HUES64 (cell line): Measurements from ENCODE around the gene BAG5.

ENCODE experiments used
- H3K27ac ChIP-seq: 2 replicates; pipeline ENCODE4 v1.7.0; 2013; ENCODE audit warnings: low read depth, low read length, inconsistent platforms
- H3K27me3 ChIP-seq: 2 replicates; pipeline ENCODE4 v1.6.1; 2013; ENCODE audit warnings: mild to moderate bottlenecking, low read length; ENCODE audit not compliant: insufficient read depth
- H3K36me3 ChIP-seq: 2 replicates; pipeline ENCODE4 v1.6.1; 2013; ENCODE audit warnings: mild to moderate bottlenecking, low read length; ENCODE audit not compliant: insufficient read depth
- H3K4me1 ChIP-seq: 2 replicates; pipeline ENCODE4 v1.6.1; 2013; ENCODE audit warnings: mild to moderate bottlenecking, low read length, moderate library complexity; ENCODE audit not compliant: insufficient read depth
- H3K4me3 ChIP-seq: 2 replicates; pipeline ENCODE4 v1.5.1; 2013; ENCODE audit warnings: mild to moderate bottlenecking, low read length, moderate library complexity
- H3K9ac ChIP-seq: 2 replicates; pipeline ENCODE4 v1.6.1; 2013; ENCODE audit warnings: mild to moderate bottlenecking, low read depth, low read length
- H3K9me3 ChIP-seq: 2 replicates; pipeline ENCODE4 v1.6.1; 2013; ENCODE audit warnings: low read depth, low read length; ENCODE audit not compliant: insufficient read depth
- WGBS: fragments of 150-250, 120-280 bp; methylation state at CpG from one replicate; pipeline ENCODE4 v1.1.7; 2013; ENCODE audit warnings: missing lambda C conversion rate; 5-methylcytosine and 5-hydroxymethylcytosine counted together

Gene BAG5

DNA sequence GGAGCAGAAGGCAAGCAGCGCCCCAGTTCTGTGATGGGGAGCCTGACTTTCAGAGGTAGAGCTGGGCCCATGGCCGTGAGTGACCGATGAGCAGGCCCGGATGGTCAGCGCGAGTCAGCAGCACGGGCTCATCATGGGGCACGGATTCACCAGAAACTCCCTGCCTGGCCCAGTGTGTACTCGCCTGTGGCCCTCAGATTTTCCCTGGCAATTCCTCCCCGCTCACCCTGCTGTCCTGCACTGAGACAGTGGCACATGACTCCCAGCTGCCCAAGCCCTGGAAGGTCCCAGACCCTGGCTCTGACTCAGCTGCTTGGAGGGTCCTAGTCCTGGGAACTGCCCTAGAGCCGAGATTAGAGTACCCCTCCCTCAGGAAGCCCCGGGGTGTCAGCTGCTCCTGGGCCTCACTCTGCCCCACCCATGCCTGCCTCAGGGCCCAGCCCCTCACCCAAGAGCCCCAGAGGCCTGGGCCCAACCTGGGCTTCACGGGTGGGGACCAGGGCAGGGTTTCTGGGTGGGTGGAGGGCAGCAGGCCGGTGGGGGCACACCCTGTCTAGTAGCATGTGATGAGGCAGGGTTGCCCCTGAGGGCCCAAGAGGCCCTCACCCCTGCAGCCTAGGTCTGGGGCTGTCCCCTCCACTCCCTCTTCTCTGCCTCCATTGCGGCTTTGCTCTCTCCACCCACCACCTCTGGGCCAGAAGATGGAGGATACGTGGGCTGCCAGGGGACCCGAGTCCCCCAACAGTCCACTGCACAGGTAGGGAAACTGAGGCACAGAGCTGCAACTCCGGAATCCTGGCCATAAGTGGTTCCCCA lies 25.1 kb downstream of the BAG5 start:
- H3K4me1 ChIP-seq = peaks cover 14% of the 10 kb centered on the region
- 72% methylated on average over 18 of the region's 18 CpGs for WGBS
- no peak overlapping the region for H3K9ac ChIP-seq
- no peaks in the 10 kb centered on the region for H3K9me3 ChIP-seq
- no peak overlapping the region for H3K27ac ChIP-seq
- H3K4me3 ChIP-seq = no peak overlapping the region
- no peaks in the 10 kb centered on the region for H3K27me3 ChIP-seq
- H3K36me3 ChIP-seq = peaks cover 19% of the 10 kb centered on the region; the same call in 1 of the 2 replicates

DNA sequence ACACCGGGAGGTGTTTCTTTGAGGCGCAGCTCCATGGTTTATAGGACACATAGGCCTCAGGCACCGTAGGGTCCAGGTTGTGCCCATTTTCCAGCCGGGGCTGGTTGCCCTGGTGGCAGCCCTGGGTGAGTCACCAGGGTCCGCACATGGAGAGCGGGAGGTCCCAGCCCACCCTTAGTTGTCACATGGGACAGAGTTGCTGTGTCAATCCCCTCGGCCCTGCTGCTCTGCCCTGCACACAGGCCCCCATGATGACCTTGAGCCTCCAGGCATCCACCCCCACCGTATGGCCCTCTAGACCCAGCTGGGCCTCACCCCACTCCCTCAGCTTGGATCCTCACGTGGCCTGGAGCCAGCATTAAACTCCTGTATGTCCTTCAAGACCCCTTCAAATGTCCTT lies 25.8 kb downstream of the BAG5 start:
- H3K27ac ChIP-seq = no peak overlapping the region

DNA sequence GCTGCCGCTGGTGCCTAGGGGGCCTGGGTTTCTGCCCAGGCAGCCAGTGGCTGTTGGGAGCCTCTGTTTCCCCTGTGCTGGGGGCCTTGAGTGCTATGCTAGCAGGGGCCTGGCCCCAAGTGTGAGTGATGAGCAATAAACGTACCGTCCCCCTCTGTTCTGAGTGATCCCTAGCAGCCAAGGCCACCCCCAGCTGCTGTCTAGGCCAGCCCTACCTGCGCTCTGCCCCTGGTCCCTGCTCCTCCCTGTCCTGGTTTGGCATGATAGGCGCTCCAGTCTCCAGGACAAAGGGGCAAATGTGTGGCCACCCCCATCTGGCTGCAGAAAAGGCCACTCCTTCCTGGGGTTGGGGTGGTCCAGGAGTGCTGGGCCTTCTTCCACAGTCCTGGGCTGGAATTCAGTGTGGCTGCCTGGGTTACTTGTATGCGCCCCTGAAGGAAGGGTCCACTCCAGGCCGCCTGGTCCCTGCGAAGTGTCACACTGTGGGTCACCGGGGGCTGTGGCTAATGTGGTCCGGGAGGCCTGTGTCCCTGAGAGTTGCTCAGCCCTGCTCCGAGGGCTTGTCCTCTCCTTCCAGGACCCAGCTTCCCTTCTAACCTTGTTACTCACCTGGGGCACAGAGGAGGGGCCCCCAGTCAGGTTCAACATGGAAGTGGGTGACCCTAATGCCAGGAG lies 26.4 kb downstream of the BAG5 start:
- peaks cover 22% of the 10 kb centered on the region; the same call in 1 of the 2 replicates for H3K36me3 ChIP-seq
- H3K27ac ChIP-seq = no peak overlapping the region
- H3K4me3 ChIP-seq = no peak overlapping the region
- no peaks in the 10 kb centered on the region for H3K27me3 ChIP-seq
- no peak overlapping the region for H3K9ac ChIP-seq
- 93% methylated on average over 11 of the region's 11 CpGs for WGBS
- no peaks in the 10 kb centered on the region for H3K9me3 ChIP-seq
- H3K4me1 ChIP-seq = peaks cover 4% of the 10 kb centered on the region; the same call in 1 of the 2 replicates

More for the DNA sequence above, 25.8 kb downstream of the BAG5 start:
- H3K9me3 ChIP-seq = no peaks in the 10 kb centered on the region
- H3K27me3 ChIP-seq = no peaks in the 10 kb centered on the region
- peaks cover 22% of the 10 kb centered on the region; the same call in 1 of the 2 replicates for H3K36me3 ChIP-seq
- no peak overlapping the region for H3K9ac ChIP-seq
- H3K4me1 ChIP-seq = peaks cover 7% of the 10 kb centered on the region
- H3K4me3 ChIP-seq = no peak overlapping the region
- 87% methylated on average over 9 of the region's 9 CpGs for WGBS

DNA sequence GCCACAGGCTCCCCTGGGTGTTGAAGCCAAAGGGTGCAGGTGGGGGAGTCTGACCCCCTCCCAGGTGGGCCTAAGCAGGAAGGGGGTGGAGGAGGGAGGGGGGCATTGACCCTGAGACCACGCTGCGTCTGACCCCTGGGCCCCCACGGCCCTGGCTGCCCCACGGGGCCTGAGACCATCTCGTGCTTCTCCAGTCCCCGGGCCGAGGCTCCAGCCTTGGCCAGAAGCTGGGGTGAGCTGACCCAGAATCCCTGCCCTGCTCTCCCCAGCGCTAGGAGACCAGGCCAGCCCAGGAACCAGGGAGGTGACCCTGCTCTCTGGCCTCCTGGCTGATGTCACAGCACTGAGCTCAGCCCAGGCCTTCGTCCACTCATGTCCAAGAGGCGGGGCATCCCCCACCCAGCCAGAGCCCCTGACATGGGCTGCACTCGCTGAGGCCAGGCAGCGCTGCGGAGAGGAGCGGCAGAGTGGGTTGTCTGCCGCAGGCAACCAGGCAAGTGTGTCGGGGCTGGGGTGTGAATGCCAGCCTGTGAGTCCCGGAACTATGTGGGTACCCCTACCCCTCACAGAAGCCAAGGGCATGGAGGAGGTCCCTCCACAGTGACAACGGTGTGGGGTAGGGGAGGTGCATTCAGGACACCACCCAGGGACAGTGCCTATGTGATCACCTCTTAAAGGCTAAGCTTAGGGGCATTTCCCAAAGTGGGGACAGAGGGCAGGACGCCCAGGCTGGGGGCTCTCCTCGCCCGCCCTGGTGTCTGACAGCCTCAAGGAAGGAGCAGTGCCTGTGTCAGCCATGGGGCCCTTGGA lies 27.2 kb downstream of the BAG5 start:
- peaks cover 22% of the 10 kb centered on the region; the same call in 1 of the 2 replicates for H3K36me3 ChIP-seq
- H3K4me1 ChIP-seq = no peaks in the 10 kb centered on the region
- no peaks in the 10 kb centered on the region for H3K9me3 ChIP-seq
- H3K27ac ChIP-seq = no peak overlapping the region
- H3K4me3 ChIP-seq = no peak overlapping the region
- no peak overlapping the region for H3K9ac ChIP-seq
- H3K27me3 ChIP-seq = no peaks in the 10 kb centered on the region
- 94% methylated on average over 21 of the region's 21 CpGs for WGBS

DNA sequence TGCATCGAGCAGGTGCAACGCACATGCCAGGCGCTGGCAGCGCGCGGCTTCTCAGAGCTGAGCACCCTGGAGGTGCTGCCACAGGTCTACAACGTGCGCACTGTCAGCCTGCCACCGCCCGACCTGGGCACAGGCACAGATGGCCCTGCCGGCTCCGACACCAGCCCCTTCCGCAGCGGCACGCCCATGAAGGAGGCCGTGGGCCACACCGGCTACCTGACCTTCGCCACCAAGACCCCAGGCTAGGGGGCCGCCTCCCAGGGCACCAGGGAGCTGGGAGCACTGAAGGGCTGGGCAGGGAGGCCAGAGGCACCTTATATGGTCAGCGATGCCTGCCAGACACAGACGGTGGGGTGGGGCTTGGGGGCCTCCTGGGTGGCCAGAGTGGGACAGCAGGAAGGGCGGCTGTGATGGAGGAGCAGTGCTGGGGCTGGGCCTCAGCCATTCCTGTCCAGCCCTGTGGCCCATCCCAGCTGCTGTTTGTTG lies 27.8 kb downstream of the BAG5 start:
- H3K27ac ChIP-seq = no peak overlapping the region
- peaks cover 22% of the 10 kb centered on the region; the same call in 1 of the 2 replicates for H3K36me3 ChIP-seq
- peaks cover 2% of the 10 kb centered on the region; the same call in 1 of the 2 replicates for H3K4me1 ChIP-seq
- no peaks in the 10 kb centered on the region for H3K9me3 ChIP-seq
- 95% methylated on average over 22 of the region's 22 CpGs for WGBS
- no peaks in the 10 kb centered on the region for H3K27me3 ChIP-seq
- no peak overlapping the region for H3K9ac ChIP-seq
- no peak overlapping the region for H3K4me3 ChIP-seq

DNA sequence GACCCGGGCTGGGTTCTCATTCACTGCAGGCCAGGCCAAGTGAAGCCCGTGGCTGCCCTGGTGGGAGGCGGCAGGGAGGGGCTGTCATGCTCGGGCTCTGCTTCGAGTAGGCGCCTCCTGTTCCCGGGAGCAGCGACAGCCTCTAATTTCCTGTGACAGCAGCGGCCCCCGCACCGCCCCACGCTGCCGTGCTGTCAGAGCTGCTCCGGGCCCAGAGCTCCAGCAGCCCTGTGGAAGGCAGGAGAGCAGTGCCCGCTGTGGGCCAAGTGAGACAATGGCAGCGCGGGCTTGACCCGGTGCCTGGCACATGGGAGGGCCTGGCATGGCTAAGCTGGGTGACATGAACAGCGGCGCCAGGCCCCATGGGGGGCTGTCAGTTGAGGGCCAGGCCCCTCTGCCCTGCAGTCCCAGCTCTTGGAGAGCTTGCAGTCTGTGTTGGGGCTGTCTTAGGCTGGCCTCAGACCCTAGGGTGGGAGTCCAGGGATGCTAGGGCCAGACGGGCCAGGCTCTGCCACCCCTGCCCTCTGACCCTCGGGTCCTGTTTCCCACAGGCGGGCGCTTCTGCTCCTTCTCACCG lies 28.4 kb downstream of the BAG5 start:
- Histone ChIP-seq H3K4me1 (peaks cover 2% of the 10 kb centered on the region; the same call in 1 of the 2 replicates), H3K9me3 (no peaks in the 10 kb centered on the region), H3K9ac (no peak overlapping the region), H3K36me3 (peaks cover 22% of the 10 kb centered on the region; the same call in 1 of the 2 replicates), H3K4me3 (no peak overlapping the region), H3K27ac (no peak overlapping the region), H3K27me3 (no peaks in the 10 kb centered on the region)
- WGBS = 95% methylated on average over 25 of the region's 25 CpGs

DNA sequence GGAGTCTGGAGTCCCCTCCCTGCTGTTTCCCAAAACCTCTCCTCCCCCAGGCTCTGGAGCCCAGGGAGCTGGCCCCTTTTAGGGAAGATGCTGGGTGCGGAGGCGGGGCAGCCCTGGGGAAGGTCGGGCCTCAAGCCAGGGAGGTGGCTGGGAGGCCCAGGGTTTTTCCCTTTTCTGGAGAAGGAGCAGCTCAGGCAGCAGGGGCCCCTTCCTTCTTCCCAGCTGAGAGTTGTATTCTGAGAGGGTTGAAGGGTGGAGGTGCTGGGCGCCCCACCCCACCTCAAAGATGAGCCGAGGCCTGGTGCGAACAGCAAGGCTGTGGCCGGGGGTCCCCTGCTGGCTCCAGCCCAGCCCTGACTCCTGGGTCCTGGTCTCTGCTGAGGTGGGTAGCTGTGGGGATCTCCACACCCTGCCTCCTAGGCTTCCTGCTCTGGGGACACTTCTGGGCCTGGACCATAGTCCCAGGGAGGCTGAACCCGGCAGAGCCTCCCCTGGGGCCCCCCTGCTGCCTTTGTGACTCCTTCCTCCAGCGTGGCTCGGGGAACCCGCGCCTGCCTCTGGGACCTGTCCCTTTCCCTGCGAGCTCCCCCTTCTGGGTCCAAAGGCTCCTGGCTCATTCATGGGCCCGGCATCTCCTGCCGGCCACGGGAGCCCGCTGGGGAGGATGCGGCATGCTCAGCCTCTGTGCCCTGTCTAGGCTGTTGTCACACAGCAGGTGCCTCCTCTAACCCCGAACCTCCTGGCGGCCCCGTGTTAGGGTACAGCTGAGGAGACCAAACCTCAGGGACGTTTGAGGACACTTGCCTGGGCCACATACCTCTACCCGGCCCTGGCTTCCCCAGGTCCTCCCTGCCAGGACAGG lies 29.1 kb downstream of the BAG5 start:
- 94% methylated on average over 23 of the region's 23 CpGs for WGBS
- Histone ChIP-seq H3K36me3 (peaks cover 22% of the 10 kb centered on the region; the same call in 1 of the 2 replicates), H3K9ac (no peak overlapping the region), H3K27me3 (no peaks in the 10 kb centered on the region), H3K27ac (no peak overlapping the region), H3K4me3 (no peak overlapping the region), H3K4me1 (peaks cover 2% of the 10 kb centered on the region; the same call in 1 of the 2 replicates), H3K9me3 (no peaks in the 10 kb centered on the region)

DNA sequence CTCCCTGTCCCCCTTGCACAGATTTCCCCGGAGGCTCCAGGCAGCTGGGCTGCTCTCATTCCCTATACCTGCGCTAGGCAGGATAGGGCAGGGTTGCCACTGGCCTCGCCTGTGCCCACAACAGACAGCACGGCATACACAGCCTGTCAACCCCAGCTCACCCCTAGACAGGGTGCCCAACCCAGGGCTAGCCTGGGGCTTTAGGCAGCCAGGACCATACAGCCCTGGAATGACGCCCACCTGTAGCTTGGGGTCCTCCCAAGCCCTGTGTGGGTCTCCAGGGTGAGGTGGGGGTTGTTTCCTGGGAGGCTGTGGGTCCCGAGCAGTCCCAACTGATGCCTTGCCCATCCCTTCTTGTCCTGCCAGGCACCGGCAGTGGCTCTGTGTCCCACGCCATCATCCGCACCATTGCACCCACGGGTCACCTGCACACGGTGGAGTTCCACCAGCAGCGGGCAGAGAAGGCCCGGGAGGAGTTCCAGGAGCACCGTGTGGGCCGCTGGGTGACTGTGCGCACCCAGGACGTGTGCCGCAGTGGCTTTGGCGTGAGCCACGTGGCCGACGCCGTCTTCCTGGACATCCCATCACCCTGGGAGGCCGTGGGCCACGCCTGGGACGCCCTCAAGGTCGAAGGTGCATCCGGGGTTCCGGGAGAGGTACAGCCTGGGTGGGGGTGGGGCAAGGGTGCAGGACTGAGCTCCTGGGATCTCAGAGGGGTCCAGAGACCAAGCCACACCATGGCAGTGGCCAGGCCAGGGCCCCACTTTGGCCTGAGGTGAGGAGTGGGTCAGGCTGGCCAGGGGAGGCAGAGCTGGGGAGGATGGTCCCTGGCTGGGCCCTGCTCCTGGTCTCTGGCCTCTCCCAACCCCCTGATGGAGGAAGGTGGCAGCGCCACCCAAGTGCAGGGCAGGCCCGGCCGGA lies 30.0 kb downstream of the BAG5 start:
- Histone ChIP-seq H3K27me3 (no peaks in the 10 kb centered on the region), H3K9ac (no peak overlapping the region), H3K4me1 (peaks cover 2% of the 10 kb centered on the region; the same call in 1 of the 2 replicates), H3K27ac (no peak overlapping the region), H3K4me3 (no peak overlapping the region), H3K36me3 (peaks cover 22% of the 10 kb centered on the region; the same call in 1 of the 2 replicates), H3K9me3 (no peaks in the 10 kb centered on the region)
- WGBS = 95% methylated on average over 32 of the region's 32 CpGs

DNA sequence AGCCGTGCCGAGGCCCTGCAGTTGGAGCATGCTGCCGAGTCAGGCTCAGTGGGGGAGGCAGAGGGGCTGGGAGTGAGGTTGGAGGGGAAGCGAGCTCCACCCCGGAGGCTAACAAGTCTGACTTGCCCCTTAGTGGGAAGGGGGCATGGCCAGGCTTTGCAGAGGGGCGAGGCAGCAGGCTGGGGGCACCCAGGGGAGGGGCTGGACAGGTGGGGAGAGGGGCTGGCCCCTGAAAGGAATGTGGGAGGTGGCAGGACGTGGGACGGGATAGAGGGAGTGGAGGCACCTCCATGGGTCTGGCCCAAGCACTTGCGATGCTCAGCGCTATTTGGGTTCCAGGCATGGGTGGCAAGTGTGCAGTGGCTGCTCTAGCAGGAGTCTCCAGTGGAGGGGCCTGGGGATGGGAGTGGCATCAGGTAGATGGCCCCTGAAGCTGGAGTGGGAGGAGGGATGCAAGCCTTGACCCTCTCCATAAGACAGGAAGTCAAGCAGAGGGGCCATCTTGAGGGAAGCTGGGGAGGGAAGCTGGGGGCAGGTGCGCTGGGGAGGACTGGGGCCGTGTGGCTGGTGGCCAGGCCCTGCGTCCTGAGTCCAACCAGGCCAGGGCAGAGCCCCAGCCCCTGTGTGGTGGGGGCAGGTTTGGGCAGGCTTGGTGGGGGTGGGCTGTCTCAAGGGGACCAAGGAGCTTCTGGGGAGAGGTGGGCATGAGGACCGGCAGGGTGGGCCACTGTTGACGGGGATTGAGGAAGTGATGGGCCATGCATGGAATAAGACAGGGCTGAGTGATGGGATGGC lies 30.8 kb downstream of the BAG5 start:
- H3K27me3 ChIP-seq = no peaks in the 10 kb centered on the region
- peaks cover 22% of the 10 kb centered on the region; the same call in 1 of the 2 replicates for H3K36me3 ChIP-seq
- H3K9ac ChIP-seq = no peak overlapping the region
- H3K4me1 ChIP-seq = peaks cover 2% of the 10 kb centered on the region; the same call in 1 of the 2 replicates
- no peak overlapping the region for H3K4me3 ChIP-seq
- 93% methylated on average over 15 of the region's 15 CpGs for WGBS
- H3K27ac ChIP-seq = no peak overlapping the region
- H3K9me3 ChIP-seq = no peaks in the 10 kb centered on the region
